Lower leg skin (tissue), 4 donors: ENCODE data around the gene MTMR12. TPM values are rescaled to one million over a fixed set of nuclear protein-coding genes. Genes with fewer than 3 reads are reported as not detected.

Experiments
- DNase-seq, 2 donors: peaks; one replicate each; pipeline ENCODE4 v3.0.0-alpha.2; 2019; ENCODE audit warnings: low spot score in 2 of 2
- H3K4me3 ChIP-seq: fragments of 200-600 bp; sonication (generic); 2 replicates; pipeline ENCODE4 v1.5.1; 2017; ENCODE audit warnings: mild to moderate bottlenecking, low read depth; ENCODE audit not compliant: poor library complexity, severe bottlenecking
- CTCF ChIP-seq, 3 donors: fragments of 450-650 bp; IDR thresholded peaks; one replicate each; pipeline ENCODE4 v1.5.1; 2016; ENCODE audit warnings: antibody characterized with exemption in 3 of 3, mild to moderate bottlenecking in 3 of 3, moderate library complexity in 2 of 3
- POLR2A ChIP-seq, 2 donors: fragments of 450-650 bp; IDR thresholded peaks; one replicate each; pipeline ENCODE4 v1.6.1; 2016 to 2017; ENCODE audit warnings: antibody characterized with exemption in 2 of 2, mild to moderate bottlenecking in 1 of 2, moderate library complexity in 1 of 2
- WGBS, 2 donors: methylation state at CpG; one replicate each; pipeline ENCODE4 v1.1.5; 2018; 5-methylcytosine and 5-hydroxymethylcytosine counted together
- intact Hi-C: fragments of 100-400 bp; cut with DNase I; formaldehyde crosslinking; loops from one replicate; pipeline ENCODE4 v1.15.0; 2023; ENCODE audit warnings: low total_unique reads
- total RNA-seq, 4 donors: library from RNA; depleted of rRNA; stranded (reverse); fragments of >200 nt; gene quantifications; one replicate each; pipeline ENCODE4 v1.1.0, GENCODE V29; 2016

MTMR12 gene
- total RNA-seq, 4 donors from 2014 or later, result 23.1 to 36.2 (median 33.4) TPM

- DNase-seq, result no peak
- TF ChIP-seq POLR2A (IDR thresholded peaks at IDR 0.05), result no peak
- TF ChIP-seq CTCF (IDR thresholded peaks at IDR 0.05), result no peak
- intact Hi-C loops, result no loop called here
- H3K4me3 ChIP-seq, result no peak overlapping the region
- 22 to 25% methylated on average over 3 of the region's 3 CpGs for WGBS, 2 donors
Measured at GRCh38 chr5:32201122-32201753, 111.5 kb downstream of the MTMR12 start.

- 88 to 89% methylated on average over 6 of the region's 6 CpGs for WGBS, 2 donors
Measured at GRCh38 chr5:32197032-32197431, 115.7 kb downstream of the MTMR12 start.

GRCh38 chr5:32195265-32195664 is 117.5 kb downstream of the MTMR12 start:
- DNase-seq, result no peak
- TF ChIP-seq CTCF (IDR thresholded peaks at IDR 0.05) (no peak), POLR2A (IDR thresholded peaks at IDR 0.05) (no peak)
- intact Hi-C loops, result no loop called here
- H3K4me3 ChIP-seq, result no peak overlapping the region
- 92 to 93% methylated on average over 5 of the region's 5 CpGs for WGBS, 2 donors

More at GRCh38 chr5:32197032-32197431, 115.7 kb downstream of the MTMR12 start:
- no peak overlapping the region for H3K4me3 ChIP-seq
- no peak for DNase-seq
- TF ChIP-seq POLR2A (IDR thresholded peaks at IDR 0.05) (no peak), CTCF (IDR thresholded peaks at IDR 0.05) (no peak)
- intact Hi-C loops, result no loop called here

GRCh38 chr5:32193591-32193990 is 119.1 kb downstream of the MTMR12 start:
- peak; percentile 65 to 95 for DNase-seq
- 13 to 22% methylated on average over 7 of the region's 7 CpGs for WGBS, 2 donors
- intact Hi-C loops, result no loop called here
- TF ChIP-seq CTCF (IDR thresholded peaks at IDR 0.05) (no peak), POLR2A (IDR thresholded peaks at IDR 0.05) (no peak)
- no peak overlapping the region for H3K4me3 ChIP-seq

- no peak overlapping the region for H3K4me3 ChIP-seq
- 54 to 74% methylated on average over 5 of the region's 5 CpGs for WGBS, 2 donors
- TF ChIP-seq POLR2A (IDR thresholded peaks at IDR 0.05), result no peak
- TF ChIP-seq CTCF (IDR thresholded peaks at IDR 0.05), result no peak
- DNase-seq, result no peak
- intact Hi-C loops, result no loop called here
Measured at GRCh38 chr5:32190095-32190494, 122.6 kb downstream of the MTMR12 start.

GRCh38 chr5:32187675-32188074 is 125.1 kb downstream of the MTMR12 start:
- TF ChIP-seq CTCF (IDR thresholded peaks at IDR 0.05), result no peak
- DNase-seq, result no peak
- intact Hi-C loops, result no loop called here
- no peak overlapping the region for H3K4me3 ChIP-seq
